OCI-LY3 (cell line): Measurements from ENCODE around the gene ITGB1.
A peak's percentile ranks its signal among the peaks of the same experiment; 100 is the strongest.

Experiments
- H2AFZ ChIP-seq: fragments of 200-600, 300-600 bp; shearing (Covaris generic); 2 replicates; pipeline ENCODE4 v1.6.0; 2014; ENCODE audit warnings: antibody characterized with exemption, low read depth, low read length
- H3K27ac ChIP-seq: fragments of 200-600, 300-600 bp; sonication (generic); 2 replicates; pipeline ENCODE4 v1.5.1; 2014; ENCODE audit warnings: mild to moderate bottlenecking, low read length, moderate library complexity, mixed read lengths
- H3K27me3 ChIP-seq: fragments of 200-600, 300-600 bp; sonication (generic); 2 replicates; pipeline ENCODE4 v1.6.1; 2014; ENCODE audit warnings: low read depth, low read length, mixed read lengths
- H3K36me3 ChIP-seq: fragments of 200-600, 300-600 bp; sonication (generic); replicated peaks from 2 replicates; pipeline ENCODE3; 2014; ENCODE audit warnings: low read depth, low read length, mixed read lengths
- H3K4me1 ChIP-seq: fragments of 300-600, 200-600 bp; sonication (generic); 2 replicates; pipeline ENCODE4 v1.6.1; 2014; ENCODE audit warnings: low read length, mixed read lengths
- H3K4me2 ChIP-seq: fragments of 200-600, 300-600 bp; sonication (generic); 2 replicates; pipeline ENCODE4 v1.6.1; 2014; ENCODE audit warnings: low read length, mixed read lengths
- H3K4me3 ChIP-seq: fragments of 300-600, 200-600 bp; sonication (generic); 2 replicates; pipeline ENCODE4 v1.5.1; 2014; ENCODE audit warnings: antibody characterized with exemption, mild to moderate bottlenecking, low read length, moderate library complexity
- H3K79me2 ChIP-seq: fragments of 300-600, 200-600 bp; shearing (Covaris generic); 2 replicates; pipeline ENCODE4 v1.6.1; 2014; ENCODE audit warnings: mild to moderate bottlenecking, low read length, mixed read lengths
- H3K9ac ChIP-seq: fragments of 300-600, 200-600 bp; shearing (Covaris generic); 2 replicates; pipeline ENCODE4 v1.6.0; 2014; ENCODE audit warnings: mild to moderate bottlenecking, low read length, moderate library complexity
- H3K9me3 ChIP-seq: fragments of 200-600, 300-600 bp; shearing (Covaris generic); 2 replicates; pipeline ENCODE4 v1.6.1; 2014; ENCODE audit warnings: low read length, mixed read lengths; ENCODE audit not compliant: insufficient read depth
- H4K20me1 ChIP-seq: fragments of 200-600, 300-600 bp; sonication (generic); 2 replicates; pipeline ENCODE4 v1.6.1; 2016; ENCODE audit warnings: low read length, mixed read lengths; ENCODE audit not compliant: insufficient read depth
- EZH2phosphoT487 ChIP-seq: fragments of 200-600 bp; shearing (Covaris generic); IDR thresholded peaks from 2 replicates; pipeline ENCODE4 v1.6.1; 2018; ENCODE audit warnings: antibody characterized with exemption, mixed run types, low read depth
- TF ChIP-seq, protein P1 (sequence below): fragments of 200-600, 300-600 bp; sonication (generic); IDR thresholded peaks from 2 replicates; pipeline ENCODE4 v1.5.1; 2014; ENCODE audit warnings: antibody characterized with exemption, low read length, low read depth

ITGB1 gene

GRCh38 chr10:32960022-32960421 is 2.0 kb upstream of the ITGB1 start:
- Histone ChIP-seq H3K79me2 (no peaks in the 10 kb centered on the region; the same call in 1 of the 2 replicates), H3K36me3 (no peaks in the 10 kb centered on the region), H3K9ac (no peak overlapping the region), H3K4me3 (no peak overlapping the region), H3K27me3 (peaks cover 43% of the 10 kb centered on the region), H3K27ac (no peak overlapping the region), H2AFZ (no peak overlapping the region), H4K20me1 (peaks cover 5% of the 10 kb centered on the region), H3K4me1 (peaks cover 28% of the 10 kb centered on the region), H3K9me3 (no peaks in the 10 kb centered on the region), H3K4me2 (peak overlapping the region; percentile 95; the same call in 1 of the 2 replicates)
- TF ChIP-seq EZH2phosphoT487 = no peak
- TF ChIP-seq, protein P1, sequence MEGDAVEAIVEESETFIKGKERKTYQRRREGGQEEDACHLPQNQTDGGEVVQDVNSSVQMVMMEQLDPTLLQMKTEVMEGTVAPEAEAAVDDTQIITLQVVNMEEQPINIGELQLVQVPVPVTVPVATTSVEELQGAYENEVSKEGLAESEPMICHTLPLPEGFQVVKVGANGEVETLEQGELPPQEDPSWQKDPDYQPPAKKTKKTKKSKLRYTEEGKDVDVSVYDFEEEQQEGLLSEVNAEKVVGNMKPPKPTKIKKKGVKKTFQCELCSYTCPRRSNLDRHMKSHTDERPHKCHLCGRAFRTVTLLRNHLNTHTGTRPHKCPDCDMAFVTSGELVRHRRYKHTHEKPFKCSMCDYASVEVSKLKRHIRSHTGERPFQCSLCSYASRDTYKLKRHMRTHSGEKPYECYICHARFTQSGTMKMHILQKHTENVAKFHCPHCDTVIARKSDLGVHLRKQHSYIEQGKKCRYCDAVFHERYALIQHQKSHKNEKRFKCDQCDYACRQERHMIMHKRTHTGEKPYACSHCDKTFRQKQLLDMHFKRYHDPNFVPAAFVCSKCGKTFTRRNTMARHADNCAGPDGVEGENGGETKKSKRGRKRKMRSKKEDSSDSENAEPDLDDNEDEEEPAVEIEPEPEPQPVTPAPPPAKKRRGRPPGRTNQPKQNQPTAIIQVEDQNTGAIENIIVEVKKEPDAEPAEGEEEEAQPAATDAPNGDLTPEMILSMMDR = no peak

- Histone ChIP-seq H3K27me3 (peaks cover 45% of the 10 kb centered on the region), H3K9ac (peak overlapping the region; percentile 79), H3K9me3 (no peaks in the 10 kb centered on the region), H2AFZ (no peak overlapping the region), H3K4me2 (peak overlapping the region; percentile 95), H3K36me3 (no peaks in the 10 kb centered on the region), H3K4me3 (peak overlapping the region; percentile 81), H3K79me2 (no peaks in the 10 kb centered on the region; the same call in 1 of the 2 replicates), H3K4me1 (peaks cover 28% of the 10 kb centered on the region), H4K20me1 (peaks cover 5% of the 10 kb centered on the region), H3K27ac (peak overlapping the region; percentile 61)
- 0 out of 2 replicates have a peak, but pooled peaks have one; percentile 47 for TF ChIP-seq EZH2phosphoT487
- TF ChIP-seq, protein P1 = no peak
Measured at GRCh38 chr10:32959006-32959920, 1.2 kb upstream of the ITGB1 start.

DNA sequence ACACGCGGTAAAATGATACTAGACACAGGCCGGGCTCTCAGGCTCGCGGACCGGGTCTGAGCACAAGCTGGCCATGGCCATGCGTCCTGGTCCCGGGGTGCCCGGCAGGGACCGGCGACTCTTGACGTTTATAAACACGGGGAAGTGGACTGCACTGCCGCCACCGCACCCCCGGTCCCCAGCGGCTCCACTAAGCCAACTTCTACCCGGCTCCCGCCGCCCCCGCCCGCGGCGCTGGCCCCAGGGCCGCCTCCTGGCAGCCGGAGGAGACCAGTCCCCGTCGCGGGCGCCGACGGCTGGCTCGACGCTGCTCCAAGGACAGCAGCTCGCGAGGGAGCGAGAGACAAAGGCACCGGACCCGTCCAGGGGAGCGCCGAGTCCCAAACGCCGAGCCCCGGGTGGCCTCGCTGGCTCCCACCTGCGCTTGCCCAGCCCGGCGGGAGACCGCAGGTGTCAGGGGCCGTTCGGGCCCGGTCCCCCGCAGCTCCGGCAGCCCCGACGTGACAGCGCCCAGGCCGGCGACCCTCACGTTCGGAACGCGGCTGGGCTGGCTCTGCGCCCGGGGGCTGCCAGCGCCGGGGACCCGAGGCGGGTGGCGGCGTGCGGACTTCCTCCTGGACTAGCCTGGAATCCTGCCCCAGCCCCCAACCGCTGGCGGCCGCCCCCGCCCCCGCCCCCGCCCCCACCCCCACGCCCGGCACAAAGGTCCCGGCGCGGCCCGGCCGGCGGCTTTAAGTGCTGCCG is 517 bp downstream of the ITGB1 start:
- Histone ChIP-seq H3K4me3 (peak overlapping the region; percentile 81), H2AFZ (0 out of 2 replicates have a peak overlapping the region, but pooled peaks have one; percentile 39), H3K27ac (no peak overlapping the region), H3K9me3 (no peaks in the 10 kb centered on the region), H3K27me3 (peaks cover 37% of the 10 kb centered on the region), H3K36me3 (no peaks in the 10 kb centered on the region), H4K20me1 (peaks cover 8% of the 10 kb centered on the region), H3K4me2 (peak overlapping the region; percentile 92), H3K79me2 (no peaks in the 10 kb centered on the region; the same call in 1 of the 2 replicates), H3K9ac (peak overlapping the region; percentile 67), H3K4me1 (peaks cover 28% of the 10 kb centered on the region)
- TF ChIP-seq EZH2phosphoT487 = no peak
- TF ChIP-seq, protein P1 = no peak
